BJ (cell line): Measurements from ENCODE around the gene NPEPL1. TPM values are rescaled to one million over a fixed set of nuclear protein-coding genes. Genes with fewer than 3 reads are reported as not detected.

Experiments
- CTCF ChIA-PET: fragments of 350-600 bp; formaldehyde crosslinking; extraction: SDS; loops from one replicate; lab custom pipeline; 2021; ENCODE audit warnings: antibody characterized with exemption, inconsistent platforms; lab: Yijun Ruan, JAX
- POLR2A ChIA-PET: fragments of 300-600 bp; sonication (Branson Sonifier 250); formaldehyde crosslinking; extraction: SDS; loops from one replicate; lab custom pipeline; 2021; ENCODE audit warnings: antibody characterized with exemption; lab: Charles Lee
- DNase-seq: peaks from one replicate; pipeline ENCODE4 v3.0.0-alpha.2; 2011; ENCODE audit warnings: low read depth
- H3K27me3 ChIP-seq: 2 replicates; pipeline ENCODE4 v1.6.0; 2011; ENCODE audit warnings: low read length; ENCODE audit not compliant: control insufficient read depth, insufficient read depth
- H3K36me3 ChIP-seq: 2 replicates; pipeline ENCODE4 v1.5.1; 2011; ENCODE audit warnings: low read length; ENCODE audit not compliant: control insufficient read depth, insufficient read depth
- H3K4me3 ChIP-seq: 2 replicates; pipeline ENCODE4 v1.5.1; 2011; ENCODE audit warnings: low read depth, mild to moderate bottlenecking, control low read depth, low read length
- CTCF ChIP-seq: IDR thresholded peaks from 2 replicates; pipeline ENCODE4 v1.5.1; 2011; ENCODE audit warnings: low read depth, mild to moderate bottlenecking, control low read depth, inconsistent platforms, low read length, moderate library complexity; ENCODE audit not compliant: insufficient read depth
- polyA plus RNA-seq: library from polyadenylated mRNA; depleted of rRNA; stranded (reverse); fragments of >200 nt; gene quantifications from 2 replicates; pipeline ENCODE4 v1.2.3, GENCODE V29; 2011

The NPEPL1 gene
- polyA plus RNA-seq, 1 experiment = 8.2 TPM

GRCh38 chr20:58698741-58699622, 6.4 kb downstream of the NPEPL1 start:
- DNase-seq = no peak
- CTCF ChIA-PET = no interaction called here
- no peak for TF ChIP-seq CTCF
- Histone ChIP-seq H3K4me3 (no peak overlapping the region), H3K27me3 (no peaks in the 10 kb centered on the region), H3K36me3 (peaks cover 25% of the 10 kb centered on the region)
- POLR2A ChIA-PET = no interaction called here

GRCh38 chr20:58699623-58700107, 7.1 kb downstream of the NPEPL1 start:
- DNase-seq = no peak
- ChIA-PET POLR2A (no interaction called here), CTCF (no interaction called here)
- Histone ChIP-seq H3K4me3 (no peak overlapping the region), H3K36me3 (peaks cover 25% of the 10 kb centered on the region), H3K27me3 (no peaks in the 10 kb centered on the region)
- TF ChIP-seq CTCF = no peak

GRCh38 chr20:58700121-58700821, 7.7 kb downstream of the NPEPL1 start:
- peaks cover 25% of the 10 kb centered on the region for H3K36me3 ChIP-seq
- TF ChIP-seq CTCF = no peak
- H3K27me3 ChIP-seq = no peaks in the 10 kb centered on the region
- CTCF ChIA-PET = interaction anchor here (0.8 kb wide), 1 partner anchor 169 kb away, joined by 3 read pairs; no protein-coding TSS in a partner anchor
- H3K4me3 ChIP-seq = no peak overlapping the region
- no peak for DNase-seq
- POLR2A ChIA-PET = no interaction called here

GRCh38 chr20:58700823-58701222, 8.2 kb downstream of the NPEPL1 start:
- no peaks in the 10 kb centered on the region for H3K27me3 ChIP-seq
- CTCF ChIA-PET = interaction anchor here (0.8 kb wide), 1 partner anchor 169 kb away, joined by 3 read pairs; no protein-coding TSS in a partner anchor
- no peak overlapping the region for H3K4me3 ChIP-seq
- DNase-seq = no peak
- peaks cover 24% of the 10 kb centered on the region for H3K36me3 ChIP-seq
- POLR2A ChIA-PET = no interaction called here
- TF ChIP-seq CTCF = no peak
